Cardiac fibroblast (primary cell): Measurements from ENCODE around the gene TBXAS1.

ENCODE experiments used
- DNase-seq, 2 donors: peaks; one replicate each; pipeline versions ENCODE4 v3.0.0 to v3.0.0-alpha.2; 2010; ENCODE audit warnings: low read depth in 2 of 2
- H3K4me3 ChIP-seq, 2 donors: replicated peaks in 1 of 2; 1 replicate in 1 of 2; 2 replicates in 1 of 2; pipeline ENCODE4 v1.5.1; 2011; ENCODE audit warnings: low read depth in 2 of 2, low read length in 2 of 2, mild to moderate bottlenecking in 2 of 2, moderate library complexity in 1 of 2
- TF ChIP-seq, protein P1 (sequence below): IDR thresholded peaks from one replicate; pipeline ENCODE4 v1.5.1; 2011; ENCODE audit warnings: low read depth, mild to moderate bottlenecking, low read length, inconsistent platforms

The TBXAS1 gene

DNA sequence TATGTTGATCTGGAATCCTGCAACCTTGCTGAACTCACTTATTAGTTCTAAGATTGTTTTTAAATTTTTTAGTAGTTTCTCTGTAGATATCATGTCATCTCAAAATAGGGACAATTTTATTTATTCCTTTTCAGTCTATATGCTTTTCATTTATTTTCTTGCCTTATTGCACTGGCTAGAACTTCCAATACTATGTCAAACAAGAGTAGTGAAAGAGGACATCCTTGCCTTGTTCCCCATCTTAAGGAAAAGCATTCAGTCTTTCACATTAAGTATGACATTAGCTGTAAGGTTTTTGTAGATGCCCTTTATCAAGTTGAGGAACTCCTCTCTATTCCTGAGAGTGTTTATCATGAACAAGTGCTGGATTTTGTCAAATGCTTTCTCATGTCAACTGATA is 77.8 kb downstream of the TBXAS1 start:
- no peak for DNase-seq
- TF ChIP-seq, protein P1, sequence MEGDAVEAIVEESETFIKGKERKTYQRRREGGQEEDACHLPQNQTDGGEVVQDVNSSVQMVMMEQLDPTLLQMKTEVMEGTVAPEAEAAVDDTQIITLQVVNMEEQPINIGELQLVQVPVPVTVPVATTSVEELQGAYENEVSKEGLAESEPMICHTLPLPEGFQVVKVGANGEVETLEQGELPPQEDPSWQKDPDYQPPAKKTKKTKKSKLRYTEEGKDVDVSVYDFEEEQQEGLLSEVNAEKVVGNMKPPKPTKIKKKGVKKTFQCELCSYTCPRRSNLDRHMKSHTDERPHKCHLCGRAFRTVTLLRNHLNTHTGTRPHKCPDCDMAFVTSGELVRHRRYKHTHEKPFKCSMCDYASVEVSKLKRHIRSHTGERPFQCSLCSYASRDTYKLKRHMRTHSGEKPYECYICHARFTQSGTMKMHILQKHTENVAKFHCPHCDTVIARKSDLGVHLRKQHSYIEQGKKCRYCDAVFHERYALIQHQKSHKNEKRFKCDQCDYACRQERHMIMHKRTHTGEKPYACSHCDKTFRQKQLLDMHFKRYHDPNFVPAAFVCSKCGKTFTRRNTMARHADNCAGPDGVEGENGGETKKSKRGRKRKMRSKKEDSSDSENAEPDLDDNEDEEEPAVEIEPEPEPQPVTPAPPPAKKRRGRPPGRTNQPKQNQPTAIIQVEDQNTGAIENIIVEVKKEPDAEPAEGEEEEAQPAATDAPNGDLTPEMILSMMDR, result no peak
- no peak overlapping the region for H3K4me3 ChIP-seq

GRCh38 chr7:139908792-139909191 is 79.7 kb downstream of the TBXAS1 start:
- no peak for DNase-seq
- TF ChIP-seq, protein P1, result no peak
- no peak overlapping the region for H3K4me3 ChIP-seq

DNA sequence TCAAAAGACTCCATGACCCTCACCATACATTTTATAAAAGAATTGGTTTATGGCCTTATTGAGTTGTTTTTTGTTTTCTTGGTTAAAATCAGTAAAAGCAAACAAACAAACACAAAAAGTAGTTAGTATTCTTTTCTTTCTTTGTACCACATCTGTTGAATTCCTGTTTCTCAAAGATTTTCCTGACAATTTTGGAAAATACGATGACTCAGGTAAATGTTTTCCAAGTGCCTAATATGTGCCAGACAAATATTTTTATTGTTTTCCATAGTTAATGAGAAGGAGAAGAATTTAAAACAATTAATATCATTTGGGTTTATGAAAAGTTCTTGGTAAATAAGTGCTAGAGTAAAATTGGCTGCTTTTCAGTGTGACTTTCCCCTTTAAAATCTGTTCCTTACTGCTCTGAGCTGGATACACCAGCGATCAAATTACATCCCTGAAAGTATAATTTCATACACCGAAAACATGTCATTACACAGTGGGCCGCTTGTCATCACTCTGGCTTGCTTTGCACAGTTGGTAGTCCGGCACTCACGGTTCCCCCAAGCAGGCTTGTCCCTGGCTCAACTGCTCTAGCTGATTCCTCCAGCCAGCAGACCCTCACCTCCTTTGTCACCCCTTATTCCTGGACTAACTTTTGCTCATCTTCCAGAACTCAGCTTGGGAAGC is 80.5 kb downstream of the TBXAS1 start:
- TF ChIP-seq, protein P1, result no peak
- H3K4me3 ChIP-seq, result no peak overlapping the region
- peak; percentile 63 to 82 for DNase-seq

GRCh38 chr7:139913021-139913844 is 84.2 kb downstream of the TBXAS1 start:
- TF ChIP-seq, protein P1, result no peak
- DNase-seq, result peak in 1 of 2 donors; percentile 36
- no peak overlapping the region for H3K4me3 ChIP-seq

DNA sequence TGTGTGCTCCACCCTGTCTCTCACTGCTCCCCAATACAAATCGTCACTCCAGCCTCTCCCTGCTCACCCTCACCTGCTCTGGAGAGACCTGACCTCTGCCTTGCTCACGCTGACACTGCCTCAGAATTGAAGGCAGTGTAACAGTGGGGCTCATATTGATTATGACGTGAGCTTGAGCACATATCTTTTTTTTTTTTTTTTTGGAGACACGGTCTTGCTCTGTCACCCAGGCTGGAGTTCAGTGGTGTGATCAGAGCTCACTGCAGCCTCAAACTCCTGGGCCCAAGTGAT is 84.7 kb downstream of the TBXAS1 start:
- H3K4me3 ChIP-seq, result no peak overlapping the region
- DNase-seq, result no peak
- TF ChIP-seq, protein P1, result no peak

DNA sequence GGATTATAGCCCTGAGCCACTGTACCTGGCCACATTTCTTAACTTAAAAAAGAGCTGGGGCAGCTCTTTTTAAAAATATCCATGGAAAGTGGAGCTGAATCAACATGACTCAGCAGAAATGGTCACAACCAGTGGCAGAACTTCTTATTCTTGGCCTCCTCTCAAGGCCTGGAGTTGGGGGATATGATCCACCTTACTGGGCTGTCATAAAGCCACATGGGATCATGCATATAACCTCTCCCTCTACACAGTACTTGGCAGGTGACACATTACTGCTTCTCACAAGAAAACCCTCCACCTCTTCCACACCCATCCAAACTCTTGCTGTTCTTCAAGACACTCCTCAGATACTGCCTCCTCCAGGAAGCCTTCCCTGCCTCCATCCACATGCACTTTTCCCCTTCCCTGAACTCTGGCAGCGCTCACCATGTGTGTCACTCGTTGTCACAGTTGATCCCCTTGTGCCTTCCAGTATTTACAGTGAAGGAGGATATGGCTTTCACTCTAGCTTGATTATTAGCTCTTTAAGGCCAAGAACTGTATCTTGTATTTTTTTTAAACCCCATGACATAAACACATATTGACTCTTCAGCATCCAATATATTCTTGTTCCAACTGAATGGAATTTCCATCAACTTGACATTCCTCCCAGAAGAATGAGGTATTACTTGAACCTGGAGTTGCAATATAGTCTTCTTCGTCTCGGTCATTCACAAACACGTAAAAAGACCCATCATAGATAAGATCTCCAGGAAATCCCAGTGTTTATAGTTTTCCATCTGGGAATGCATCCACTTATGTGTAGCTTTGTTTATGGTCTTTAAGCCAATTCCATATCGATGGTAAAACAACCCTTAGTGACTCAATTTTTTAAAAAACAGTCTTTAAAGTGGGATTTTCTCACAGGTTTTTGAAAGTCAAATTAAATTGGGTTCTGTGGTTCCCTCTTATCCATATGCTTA is 85.5 kb downstream of the TBXAS1 start:
- H3K4me3 ChIP-seq, result no peak overlapping the region
- DNase-seq, result peak; percentile 71 to 72
- TF ChIP-seq, protein P1, result no peak
